HCT116 (cell line): ENCODE data around the gene KIF1A. TPM values are rescaled to one million over a fixed set of nuclear protein-coding genes. Genes with fewer than 3 reads are reported as not detected.

ENCODE experiments used
- ATAC-seq: fragments of 200-7000 bp; cut with Tn5 transposase; 2 replicates; pipeline ENCODE4 v1.9.1; 2020; ENCODE audit warnings: mild to moderate bottlenecking, moderate library complexity
- BruUV-seq: library from RNA; stranded (reverse); fragments of 400-500 nt; replicated peaks from 2 replicates; lab custom pipeline; 2021; lab: Mats Ljungman, UMichigan
- CTCF ChIA-PET: fragments of 300-600 bp; sonication (Branson Sonifier 250); formaldehyde crosslinking; loops from one replicate; lab custom pipeline; 2021; ENCODE audit warnings: antibody characterized with exemption; lab: Charles Lee
- POLR2A ChIA-PET: fragments of 300-600, 350-600 bp; sonication (Branson Sonifier 250); formaldehyde crosslinking; loops from one replicate; lab custom pipeline; 2021; ENCODE audit warnings: antibody characterized with exemption; lab: Charles Lee
- RAD21 ChIA-PET, 2 experiments: fragments of 300-600 bp; sonication (Branson Sonifier 250); formaldehyde crosslinking; loops; one replicate each; lab custom pipeline; 2023; ENCODE audit warnings: low total read pairs in 2 of 2; ENCODE audit not compliant: uncharacterized antibody in 2 of 2, unreplicated experiment in 2 of 2, low non-redundant PET in 1 of 2; lab: Charles Lee
- DNase-seq: peaks from one replicate; pipeline ENCODE4 v3.0.0-alpha.2; 2010; ENCODE audit warnings: low read depth, low spot score
- H2AFZ ChIP-seq: fragments of 200-600 bp; shearing (Covaris generic), sonication (generic); 2 replicates; pipeline ENCODE4 v1.6.1; 2017; ENCODE audit warnings: low read depth, mixed run types, mixed read lengths, antibody characterized with exemption, low read length; ENCODE audit not compliant: poor library complexity, severe bottlenecking
- H3K27ac ChIP-seq: 2 replicates; pipeline ENCODE4 v1.5.1; 2012; ENCODE audit warnings: low read depth, low read length
- H3K27me3 ChIP-seq: fragments of 200-600 bp; sonication (generic); 2 replicates; pipeline ENCODE4 v1.6.1; 2016; ENCODE audit warnings: mixed run types, low read length, mixed read lengths; ENCODE audit not compliant: insufficient read depth
- H3K36me3 ChIP-seq, 2 experiments: fragments of 200-500 bp in 1 of 2; fragments of 200-600 bp in 1 of 2; sonication (Bioruptor generic) in 1 of 2; sonication (generic) in 1 of 2; 2 replicates each; pipeline versions ENCODE4 v1.5.1 to v1.6.1; 2014 to 2016; ENCODE audit warnings: low read length in 2 of 2, inconsistent platforms in 1 of 2, mixed read lengths in 1 of 2, mixed run types in 1 of 2; ENCODE audit not compliant: insufficient read depth in 2 of 2, control insufficient read depth in 1 of 2
- H3K4me1 ChIP-seq, 2 experiments: fragments of 200-600 bp in 1 of 2; sonication (generic) in 1 of 2; 2 replicates each; pipeline versions ENCODE4 v1.5.1 to v1.6.1; 2012 to 2017; ENCODE audit warnings: low read length in 2 of 2, inconsistent platforms in 1 of 2, mild to moderate bottlenecking in 1 of 2, mixed read lengths in 1 of 2, mixed run types in 1 of 2, moderate library complexity in 1 of 2; ENCODE audit not compliant: insufficient read depth in 2 of 2, control insufficient read depth in 1 of 2
- H3K4me2 ChIP-seq: fragments of 200-600 bp; sonication (generic); 2 replicates; pipeline ENCODE4 v1.6.1; 2017; ENCODE audit warnings: mixed run types, low read length, mixed read lengths
- H3K4me3 ChIP-seq, 2 experiments: fragments of 200-600 bp in 1 of 2; sonication (generic) in 1 of 2; replicated peaks in 1 of 2; 2 replicates each; pipeline ENCODE4 v1.5.1; 2011 to 2016; ENCODE audit warnings: low read length in 2 of 2, control low read depth in 1 of 2, low read depth in 1 of 2, mild to moderate bottlenecking in 1 of 2, mixed read lengths in 1 of 2, mixed run types in 1 of 2
- H3K79me2 ChIP-seq: fragments of 200-600 bp; sonication (generic); 2 replicates; pipeline ENCODE4 v1.6.1; 2017; ENCODE audit warnings: mild to moderate bottlenecking, mixed run types, low read length, moderate library complexity, mixed read lengths; ENCODE audit not compliant: insufficient read depth
- H3K9ac ChIP-seq: fragments of 200-600 bp; sonication (generic); 2 replicates; pipeline ENCODE4 v1.6.1; 2016; ENCODE audit warnings: low read length, mixed read lengths
- H3K9me2 ChIP-seq: fragments of 200-600 bp; sonication (generic), shearing (Covaris generic); 2 replicates; pipeline ENCODE4 v1.6.1; 2017; ENCODE audit warnings: mixed run types, mild to moderate bottlenecking, moderate library complexity; ENCODE audit not compliant: insufficient read depth
- H3K9me3 ChIP-seq, 2 experiments: fragments of 200-500 bp in 1 of 2; fragments of 200-600 bp in 1 of 2; sonication (Bioruptor generic) in 1 of 2; sonication (generic) in 1 of 2; 2 replicates each; pipeline ENCODE4 v1.6.1; 2014 to 2017; ENCODE audit warnings: low read length in 2 of 2, mixed read lengths in 2 of 2, inconsistent platforms in 1 of 2, low read depth in 1 of 2, mild to moderate bottlenecking in 1 of 2, mixed run types in 1 of 2, moderate library complexity in 1 of 2; ENCODE audit not compliant: control insufficient read depth in 1 of 2, insufficient read depth in 1 of 2
- H4K20me1 ChIP-seq: fragments of 200-600 bp; sonication (generic), shearing (Covaris generic); 2 replicates; pipeline ENCODE4 v1.6.1; 2017; ENCODE audit warnings: mixed run types, mild to moderate bottlenecking, moderate library complexity; ENCODE audit not compliant: insufficient read depth
- CEBPB ChIP-seq: IDR thresholded peaks from 2 replicates; pipeline ENCODE4 v1.6.1; 2012; ENCODE audit warnings: low read depth
- ELF1 ChIP-seq: IDR thresholded peaks from 2 replicates; pipeline ENCODE4 v1.6.1; 2012; ENCODE audit warnings: low read depth, borderline replicate concordance
- EZH2 ChIP-seq: fragments of 200-600 bp; sonication (generic); IDR thresholded peaks from 2 replicates; pipeline ENCODE4 v1.6.1; 2017; ENCODE audit warnings: antibody characterized with exemption, mixed run types
- EZH2phosphoT487 ChIP-seq: fragments of 200-600 bp; IDR thresholded peaks from 2 replicates; pipeline ENCODE4 v1.6.1; 2018; ENCODE audit warnings: antibody characterized with exemption, borderline replicate concordance
- FOSL1 ChIP-seq: IDR thresholded peaks from 2 replicates; pipeline ENCODE4 v1.6.1; 2012; ENCODE audit warnings: low read depth
- JUND ChIP-seq: IDR thresholded peaks from 2 replicates; pipeline ENCODE4 v1.6.1; 2012
- POLR2A ChIP-seq: IDR thresholded peaks from 2 replicates; pipeline ENCODE4 v1.7.0; 2011; ENCODE audit warnings: borderline replicate concordance; ENCODE audit not compliant: insufficient read depth, insufficient read length; ENCODE audit errors: extremely low read depth
- RAD21 ChIP-seq: IDR thresholded peaks from 2 replicates; pipeline ENCODE4 v1.6.1; 2012; ENCODE audit warnings: low read depth, mild to moderate bottlenecking
- SIN3A ChIP-seq: IDR thresholded peaks from 2 replicates; pipeline ENCODE4 v1.6.1; 2012; ENCODE audit warnings: low read depth
- SRF ChIP-seq: IDR thresholded peaks from 2 replicates; pipeline ENCODE4 v1.6.1; 2012; ENCODE audit warnings: low read depth
- TCF7L2 ChIP-seq: IDR thresholded peaks from 2 replicates; pipeline ENCODE4 v1.7.0; 2011; ENCODE audit warnings: borderline replicate concordance, inconsistent platforms; ENCODE audit not compliant: insufficient read depth, insufficient read length; ENCODE audit errors: extremely low read depth
- YY1 ChIP-seq: IDR thresholded peaks from 2 replicates; pipeline ENCODE4 v1.6.1; 2011; ENCODE audit warnings: low read length, low read depth, moderate library complexity, mild to moderate bottlenecking; ENCODE audit not compliant: insufficient replicate concordance; ENCODE audit errors: extremely low read depth
- ZNF274 ChIP-seq: fragments of 200-500 bp; sonication (Bioruptor generic); IDR thresholded peaks from 2 replicates; pipeline ENCODE4 v1.6.1; 2014; ENCODE audit warnings: mild to moderate bottlenecking, low read depth, low read length, inconsistent platforms
- intact Hi-C: fragments of 100-400 bp; cut with micrococcal nuclease; formaldehyde crosslinking; loops from 2 replicates; pipeline ENCODE4 v1.10.0; 2022
- total RNA-seq: library from RNA; stranded (reverse); gene quantifications from one replicate; pipeline ENCODE4 v1.2.1, GENCODE V29; 2021; ENCODE audit not compliant: unreplicated experiment
- TF ChIP-seq, protein P1 (sequence below): IDR thresholded peaks from 2 replicates; pipeline ENCODE4 v1.6.1; 2012
- TF ChIP-seq, protein P2 (sequence below): IDR thresholded peaks from 2 replicates; pipeline ENCODE4 v1.6.1; 2012
- TF ChIP-seq, protein P3 (sequence below): IDR thresholded peaks from 2 replicates; pipeline ENCODE4 v1.6.1; 2011; ENCODE audit warnings: mild to moderate bottlenecking, low read length, moderate library complexity; ENCODE audit not compliant: insufficient replicate concordance; ENCODE audit errors: extremely low read depth

The KIF1A gene
- total RNA-seq, 1 experiment from 2014 or later: 0.27 TPM

DNA sequence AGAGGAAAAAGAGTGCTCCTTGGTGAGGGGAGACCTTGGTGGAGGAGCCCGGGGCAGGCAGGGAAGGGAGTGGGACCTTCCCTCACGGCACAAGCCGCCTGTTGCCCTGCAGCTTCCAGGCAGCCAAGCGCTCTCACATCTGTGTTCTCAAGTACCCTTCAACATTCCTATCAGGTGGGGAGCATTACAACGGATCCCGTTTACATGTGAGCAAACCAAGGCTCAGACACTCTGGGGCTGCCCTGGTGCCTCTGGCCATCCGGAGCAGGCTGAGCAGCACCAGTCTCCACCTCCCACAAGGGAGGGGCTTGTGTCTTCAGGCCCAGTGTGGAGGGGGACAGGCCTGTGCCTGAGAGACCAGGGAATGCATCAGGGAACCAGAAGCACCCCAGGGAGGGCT lies 70.5 kb downstream of the KIF1A start:
- Histone ChIP-seq H2AFZ (no peak overlapping the region), H3K79me2 (no peaks in the 10 kb centered on the region), H3K9ac (no peak overlapping the region), H3K27me3 (no peaks in the 10 kb centered on the region), H3K27ac (no peak overlapping the region), H3K4me3 (no peak overlapping the region), H3K9me3 (no peaks in the 10 kb centered on the region), H3K4me2 (no peak overlapping the region), H3K9me2 (no peaks in the 10 kb centered on the region), H3K4me1 (peaks cover 0 to 4% of the 10 kb centered on the region in 2 experiments; a peak in 1 of 4 replicates), H4K20me1 (no peaks in the 10 kb centered on the region), H3K36me3 (no peaks in the 10 kb centered on the region)
- DNase-seq: no peak
- BruUV-seq: no TSS peak
- RAD21 ChIA-PET: no interaction called here
- intact Hi-C loops: no loop called here
- TF ChIP-seq ELF1 (no peak), ZNF274 (no peak), SIN3A (no peak), TCF7L2 (no peak), JUND (no peak), RAD21 (no peak), EZH2 (no peak), SRF (no peak), EZH2phosphoT487 (no peak)
- 0 out of 2 replicates have a peak, but pooled peaks have one; percentile 5 for ATAC-seq
- CTCF ChIA-PET: no interaction called here
- POLR2A ChIA-PET: no interaction called here

DNA sequence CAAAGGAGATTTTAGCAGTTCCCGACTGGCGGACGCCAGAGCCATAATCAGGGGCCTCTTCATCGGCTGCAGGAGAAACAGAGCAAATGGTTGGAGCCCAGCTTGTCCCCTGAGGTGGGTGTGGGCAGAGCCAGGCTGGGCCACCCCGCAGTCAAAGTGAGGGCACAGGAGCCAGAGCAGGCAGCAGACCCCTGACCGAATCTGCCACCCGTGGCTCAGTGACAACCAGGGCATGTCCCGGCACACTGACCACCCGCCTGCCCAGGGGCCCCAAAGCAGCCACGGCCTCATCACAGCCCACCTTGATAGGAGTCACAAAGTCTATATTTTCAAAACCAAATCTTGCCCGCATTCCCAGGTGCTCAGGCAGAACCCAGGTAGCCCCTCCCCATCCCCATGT lies 72.8 kb downstream of the KIF1A start:
- Histone ChIP-seq H3K79me2 (no peaks in the 10 kb centered on the region), H3K4me1 (peaks cover 0 to 4% of the 10 kb centered on the region in 2 experiments; a peak in 1 of 4 replicates), H3K9me3 (no peaks in the 10 kb centered on the region), H3K9ac (no peak overlapping the region), H3K27ac (no peak overlapping the region), H3K36me3 (no peaks in the 10 kb centered on the region), H3K27me3 (no peaks in the 10 kb centered on the region), H2AFZ (no peak overlapping the region), H4K20me1 (no peaks in the 10 kb centered on the region), H3K4me2 (no peak overlapping the region), H3K9me2 (no peaks in the 10 kb centered on the region), H3K4me3 (no peak overlapping the region)
- intact Hi-C loops: no loop called here
- no TSS peak for BruUV-seq
- ATAC-seq (no peak), DNase-seq (no peak)
- ChIA-PET RAD21 (no interaction called here), POLR2A (no interaction called here), CTCF (interaction anchor here (2.1 kb wide), 1 partner anchor 93 kb away, joined by 9 read pairs; no protein-coding TSS in a partner anchor)
- TF ChIP-seq POLR2A (no peak), EZH2 (no peak), TCF7L2 (no peak), SRF (no peak), ELF1 (no peak), RAD21 (no peak), CEBPB (no peak), YY1 (no peak), FOSL1 (no peak), JUND (no peak)
- TF ChIP-seq, protein P1, sequence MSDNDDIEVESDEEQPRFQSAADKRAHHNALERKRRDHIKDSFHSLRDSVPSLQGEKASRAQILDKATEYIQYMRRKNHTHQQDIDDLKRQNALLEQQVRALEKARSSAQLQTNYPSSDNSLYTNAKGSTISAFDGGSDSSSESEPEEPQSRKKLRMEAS: no peak
- TF ChIP-seq, protein P2, sequence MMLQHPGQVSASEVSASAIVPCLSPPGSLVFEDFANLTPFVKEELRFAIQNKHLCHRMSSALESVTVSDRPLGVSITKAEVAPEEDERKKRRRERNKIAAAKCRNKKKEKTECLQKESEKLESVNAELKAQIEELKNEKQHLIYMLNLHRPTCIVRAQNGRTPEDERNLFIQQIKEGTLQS: no peak
- TF ChIP-seq, protein P3, sequence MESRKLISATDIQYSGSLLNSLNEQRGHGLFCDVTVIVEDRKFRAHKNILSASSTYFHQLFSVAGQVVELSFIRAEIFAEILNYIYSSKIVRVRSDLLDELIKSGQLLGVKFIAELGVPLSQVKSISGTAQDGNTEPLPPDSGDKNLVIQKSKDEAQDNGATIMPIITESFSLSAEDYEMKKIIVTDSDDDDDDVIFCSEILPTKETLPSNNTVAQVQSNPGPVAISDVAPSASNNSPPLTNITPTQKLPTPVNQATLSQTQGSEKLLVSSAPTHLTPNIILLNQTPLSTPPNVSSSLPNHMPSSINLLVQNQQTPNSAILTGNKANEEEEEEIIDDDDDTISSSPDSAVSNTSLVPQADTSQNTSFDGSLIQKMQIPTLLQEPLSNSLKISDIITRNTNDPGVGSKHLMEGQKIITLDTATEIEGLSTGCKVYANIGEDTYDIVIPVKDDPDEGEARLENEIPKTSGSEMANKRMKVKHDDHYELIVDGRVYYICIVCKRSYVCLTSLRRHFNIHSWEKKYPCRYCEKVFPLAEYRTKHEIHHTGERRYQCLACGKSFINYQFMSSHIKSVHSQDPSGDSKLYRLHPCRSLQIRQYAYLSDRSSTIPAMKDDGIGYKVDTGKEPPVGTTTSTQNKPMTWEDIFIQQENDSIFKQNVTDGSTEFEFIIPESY: no peak
